ENCODE measurements around the gene PCDHA1.

DNA sequence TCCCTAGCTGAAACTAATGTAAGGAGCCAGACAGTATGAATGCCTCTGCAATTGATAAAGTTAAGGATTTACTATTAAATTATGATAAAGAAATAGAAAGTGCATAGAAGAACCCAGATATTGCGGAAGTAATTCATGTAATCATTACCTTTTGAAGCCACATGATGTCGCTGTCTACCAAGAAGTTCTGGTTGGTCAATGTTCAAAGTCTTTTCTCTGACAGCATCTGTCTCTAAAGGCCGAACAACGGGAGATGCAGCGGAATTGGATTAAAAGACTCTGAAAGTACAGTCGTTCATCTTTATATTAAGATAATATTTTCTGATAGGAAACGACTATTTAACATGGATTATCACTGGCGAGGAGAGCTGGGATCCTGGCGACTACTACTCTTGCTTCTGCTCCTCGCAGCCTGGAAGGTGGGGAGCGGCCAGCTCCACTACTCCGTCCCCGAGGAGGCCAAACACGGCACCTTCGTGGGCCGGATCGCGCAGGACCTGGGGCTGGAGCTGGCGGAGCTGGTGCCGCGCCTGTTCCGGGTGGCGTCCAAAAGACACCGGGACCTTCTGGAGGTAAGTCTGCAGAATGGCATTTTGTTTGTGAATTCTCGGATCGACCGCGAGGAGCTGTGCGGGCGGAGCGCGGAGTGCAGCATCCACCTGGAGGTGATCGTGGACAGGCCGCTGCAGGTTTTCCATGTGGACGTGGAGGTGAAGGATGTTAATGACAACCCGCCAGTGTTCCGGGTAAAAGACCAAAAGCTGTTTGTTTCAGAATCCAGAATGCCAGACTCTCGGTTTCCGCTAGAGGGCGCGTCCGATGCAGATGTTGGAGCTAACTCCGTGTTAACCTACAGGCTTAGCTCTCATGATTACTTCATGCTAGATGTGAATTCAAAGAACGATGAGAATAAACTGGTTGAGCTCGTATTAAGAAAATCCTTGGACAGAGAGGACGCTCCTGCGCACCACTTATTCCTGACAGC, 55.3 kb downstream of the PCDHA1 start, which contains the start of gene PCDHA8:
- TF ChIP-seq, protein P1, sequence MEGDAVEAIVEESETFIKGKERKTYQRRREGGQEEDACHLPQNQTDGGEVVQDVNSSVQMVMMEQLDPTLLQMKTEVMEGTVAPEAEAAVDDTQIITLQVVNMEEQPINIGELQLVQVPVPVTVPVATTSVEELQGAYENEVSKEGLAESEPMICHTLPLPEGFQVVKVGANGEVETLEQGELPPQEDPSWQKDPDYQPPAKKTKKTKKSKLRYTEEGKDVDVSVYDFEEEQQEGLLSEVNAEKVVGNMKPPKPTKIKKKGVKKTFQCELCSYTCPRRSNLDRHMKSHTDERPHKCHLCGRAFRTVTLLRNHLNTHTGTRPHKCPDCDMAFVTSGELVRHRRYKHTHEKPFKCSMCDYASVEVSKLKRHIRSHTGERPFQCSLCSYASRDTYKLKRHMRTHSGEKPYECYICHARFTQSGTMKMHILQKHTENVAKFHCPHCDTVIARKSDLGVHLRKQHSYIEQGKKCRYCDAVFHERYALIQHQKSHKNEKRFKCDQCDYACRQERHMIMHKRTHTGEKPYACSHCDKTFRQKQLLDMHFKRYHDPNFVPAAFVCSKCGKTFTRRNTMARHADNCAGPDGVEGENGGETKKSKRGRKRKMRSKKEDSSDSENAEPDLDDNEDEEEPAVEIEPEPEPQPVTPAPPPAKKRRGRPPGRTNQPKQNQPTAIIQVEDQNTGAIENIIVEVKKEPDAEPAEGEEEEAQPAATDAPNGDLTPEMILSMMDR (optimal IDR thresholded peaks at IDR 0.05 in 1 of 3, IDR thresholded peaks at IDR 0.05 in 1 of 3, conservative IDR thresholded peaks at IDR 0.05 in 1 of 3; ENCODE audit: extremely low read depth in 1 of 3, insufficient read depth in 2 of 3, low read length in 3 of 3) = no peak
- no peak for TF ChIP-seq EZH2 (IDR thresholded peaks at IDR 0.05; ENCODE audit: low read length)
